ENCODE results near the gene YJU2. TPM values are rescaled to one million over a fixed set of nuclear protein-coding genes. Genes with fewer than 3 reads are reported as not detected.

Gene YJU2
- 10 to 100 TPM; 37.7 to 39.5 (median 38.5) TPM for total RNA-seq
- total RNA-seq (2013): 31.0 TPM

DNA sequence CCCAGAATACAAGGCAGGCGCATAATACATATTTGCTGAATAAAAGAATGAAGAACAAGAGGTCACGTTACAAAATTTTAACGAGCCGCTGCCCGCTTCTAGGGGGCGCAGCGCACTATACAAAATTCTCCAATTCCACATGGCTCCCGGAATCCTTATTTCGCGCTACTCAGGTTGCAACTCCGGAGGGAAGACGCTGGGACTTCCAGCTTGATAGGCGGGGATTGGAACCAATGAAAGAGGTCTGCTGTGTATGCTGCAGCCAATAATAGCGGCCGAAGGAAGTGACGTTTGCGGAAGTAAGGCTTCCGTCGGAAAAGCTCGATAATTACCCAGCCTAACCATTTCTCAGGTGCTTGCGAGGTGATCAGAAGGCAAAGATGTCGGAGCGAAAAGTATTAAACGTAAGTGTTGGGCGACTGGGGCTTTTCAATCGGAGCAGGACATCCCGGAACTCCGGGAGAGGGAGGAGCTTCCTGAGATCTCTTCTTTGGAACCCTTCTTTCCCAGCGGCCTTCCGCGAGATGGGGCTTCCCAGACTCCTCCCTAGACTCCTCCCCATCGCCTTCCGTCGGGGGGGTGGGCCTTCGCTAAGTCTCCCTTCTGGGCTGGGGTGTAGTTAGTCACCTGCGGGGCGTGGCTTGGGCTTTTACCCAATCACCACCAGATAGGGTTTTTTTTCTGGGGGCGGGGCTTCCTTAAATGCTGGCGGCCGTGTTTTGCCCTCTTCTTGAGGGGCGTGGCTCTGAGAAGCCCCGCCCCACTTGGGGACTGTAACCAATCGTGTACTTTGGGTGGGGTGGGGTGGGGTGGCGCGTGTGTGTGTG lies at the start of gene YJU2:
Gene YJU2 (plus strand): TSS at position 314 of the 827 bp plus-strand sequence. CDS start 67 bp downstream, at position 381.
- Mint-ChIP-seq H3K36me3 (no peaks in the 10 kb centered on the region), H3K4me3 (peak within 1 kb of the TSS; percentile 88), H3K27me3 (ENCODE audit: low read depth in 2 of 2) (peaks cover 0 to 2% of the 10 kb centered on the region in 2 donors), H3K9me3 (peaks cover 0 to 2% of the 10 kb centered on the region in 2 donors), H3K27ac (peak within 1 kb of the TSS; percentile 96 to 100), H3K4me1 (peaks cover 6 to 31% of the 10 kb centered on the region in 2 donors)
- H3K36me3 ChIP-seq (ENCODE audit: control insufficient read depth, insufficient read depth, low read length): peaks cover 32% of the 10 kb centered on the region
- peaks cover 16% of the 10 kb centered on the region for H3K4me1 ChIP-seq (ENCODE audit: control insufficient read depth, insufficient read depth, low read length)
- peak within 1 kb of the TSS; percentile 98 for H3K27ac ChIP-seq (ENCODE audit: low read length)
- TF ChIP-seq, protein P1, sequence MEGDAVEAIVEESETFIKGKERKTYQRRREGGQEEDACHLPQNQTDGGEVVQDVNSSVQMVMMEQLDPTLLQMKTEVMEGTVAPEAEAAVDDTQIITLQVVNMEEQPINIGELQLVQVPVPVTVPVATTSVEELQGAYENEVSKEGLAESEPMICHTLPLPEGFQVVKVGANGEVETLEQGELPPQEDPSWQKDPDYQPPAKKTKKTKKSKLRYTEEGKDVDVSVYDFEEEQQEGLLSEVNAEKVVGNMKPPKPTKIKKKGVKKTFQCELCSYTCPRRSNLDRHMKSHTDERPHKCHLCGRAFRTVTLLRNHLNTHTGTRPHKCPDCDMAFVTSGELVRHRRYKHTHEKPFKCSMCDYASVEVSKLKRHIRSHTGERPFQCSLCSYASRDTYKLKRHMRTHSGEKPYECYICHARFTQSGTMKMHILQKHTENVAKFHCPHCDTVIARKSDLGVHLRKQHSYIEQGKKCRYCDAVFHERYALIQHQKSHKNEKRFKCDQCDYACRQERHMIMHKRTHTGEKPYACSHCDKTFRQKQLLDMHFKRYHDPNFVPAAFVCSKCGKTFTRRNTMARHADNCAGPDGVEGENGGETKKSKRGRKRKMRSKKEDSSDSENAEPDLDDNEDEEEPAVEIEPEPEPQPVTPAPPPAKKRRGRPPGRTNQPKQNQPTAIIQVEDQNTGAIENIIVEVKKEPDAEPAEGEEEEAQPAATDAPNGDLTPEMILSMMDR (IDR thresholded peaks at IDR 0.05): peak; percentile 43
- H3K27me3 ChIP-seq (ENCODE audit: control insufficient read depth, insufficient read depth, low read length): no peaks in the 10 kb centered on the region
- H3K9me3 ChIP-seq (ENCODE audit: control insufficient read depth, insufficient read depth, low read length): no peaks in the 10 kb centered on the region
- intact Hi-C loops (cut with micrococcal nuclease): loop anchor here (1.0 to 5.0 kb wide), 5 partner anchors 81 to 224 kb away; partner anchors contain the start of genes MPND, SH3GL1 and UBXN6
- 0% methylated on average over 35 of the region's 45 CpGs for WGBS (ENCODE audit: insufficient coverage)
- H3K4me3 ChIP-seq (ENCODE audit: low read length): peak within 1 kb of the TSS; percentile 87
- DNase-seq: peak; percentile 96 to 100
- peak; percentile 93 to 98 (median 94) for ATAC-seq

DNA sequence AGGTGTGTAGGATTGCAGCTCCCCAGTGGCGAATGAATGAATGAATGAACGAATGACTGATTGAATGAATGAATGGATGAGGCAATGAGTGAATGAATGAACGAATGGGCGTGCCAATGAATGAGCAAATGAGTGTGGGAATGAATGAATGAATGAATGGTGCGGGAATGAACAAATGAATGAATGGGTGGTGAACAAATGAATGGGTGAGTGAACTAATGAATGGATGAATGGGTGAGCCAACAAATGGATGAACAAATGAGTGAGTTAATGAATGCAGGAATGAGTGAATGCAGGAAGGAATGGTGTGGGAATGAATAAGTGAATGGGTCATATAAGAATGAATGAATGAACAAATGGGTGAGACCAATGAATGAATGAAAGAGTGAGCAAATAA lies 49.7 kb upstream of the YJU2 start:
- 81% methylated on average over 5 of the region's 5 CpGs for WGBS (ENCODE audit: insufficient coverage)
- Mint-ChIP-seq H3K27ac (no peak overlapping the region), H3K36me3 (no peaks in the 10 kb centered on the region), H3K4me3 (no peak overlapping the region), H3K27me3 (ENCODE audit: low read depth in 2 of 2) (peaks cover 38 to 47% of the 10 kb centered on the region in 2 donors), H3K9me3 (peaks cover 0 to 6% of the 10 kb centered on the region in 2 donors), H3K4me1 (peaks cover 0 to 12% of the 10 kb centered on the region in 2 donors)
- H3K4me1 ChIP-seq (ENCODE audit: control insufficient read depth, insufficient read depth, low read length): no peaks in the 10 kb centered on the region
- TF ChIP-seq, protein P1 (IDR thresholded peaks at IDR 0.05): no peak
- H3K4me3 ChIP-seq (ENCODE audit: low read length): no peak overlapping the region
- ATAC-seq (no peak), DNase-seq (no peak)
- H3K27ac ChIP-seq (ENCODE audit: low read length): no peak overlapping the region
- H3K36me3 ChIP-seq (ENCODE audit: control insufficient read depth, insufficient read depth, low read length): no peaks in the 10 kb centered on the region
- intact Hi-C loops (cut with micrococcal nuclease): no loop called here
- H3K27me3 ChIP-seq (ENCODE audit: control insufficient read depth, insufficient read depth, low read length): peaks cover 16% of the 10 kb centered on the region
- H3K9me3 ChIP-seq (ENCODE audit: control insufficient read depth, insufficient read depth, low read length): no peaks in the 10 kb centered on the region

DNA sequence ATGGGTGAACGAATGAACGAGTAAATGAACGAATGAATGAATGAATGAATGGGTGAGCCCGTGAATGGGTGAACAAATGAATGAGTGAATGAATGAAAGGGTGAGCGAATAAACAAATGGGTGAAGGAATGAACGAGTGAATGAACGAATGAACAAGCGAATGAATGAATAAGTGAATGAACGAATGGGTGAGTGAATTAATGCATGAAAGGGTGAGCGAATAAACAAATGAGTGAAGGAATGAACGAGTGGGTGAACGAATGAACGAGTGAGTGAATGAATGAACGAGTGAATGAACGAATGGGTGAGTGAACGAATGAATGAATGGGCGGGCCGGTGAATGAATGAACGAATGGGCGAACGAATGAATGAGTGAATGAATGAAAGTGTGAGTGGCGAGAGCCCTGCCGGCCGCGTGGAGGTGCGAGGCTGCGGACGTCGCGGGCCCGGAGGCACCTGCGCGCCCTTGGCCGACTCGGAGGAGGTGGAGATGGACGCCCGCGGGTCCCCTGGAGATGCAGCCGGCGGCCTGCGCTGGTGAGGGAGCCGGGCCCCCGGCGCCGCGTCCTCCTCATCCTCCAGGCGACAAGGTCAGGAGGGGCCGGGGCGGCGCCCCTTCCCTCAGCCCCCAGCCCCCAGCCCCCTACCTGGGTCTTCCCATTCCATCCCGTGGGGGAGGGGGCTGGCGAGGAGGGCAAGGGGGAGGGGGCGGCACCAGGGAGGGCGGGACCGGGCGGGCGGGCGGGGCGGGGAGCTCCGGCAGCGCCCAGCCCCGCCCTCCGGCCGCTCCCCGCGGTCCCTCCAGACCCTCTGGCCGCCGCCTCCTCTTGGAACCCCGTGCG lies 49.0 kb upstream of the YJU2 start:
- Mint-ChIP-seq H3K27ac (no peak overlapping the region), H3K9me3 (peaks cover 0 to 6% of the 10 kb centered on the region in 2 donors)
- 17% methylated on average over 66 of the region's 70 CpGs for WGBS (ENCODE audit: insufficient coverage)

More for the DNA sequence above, 49.0 kb upstream of the YJU2 start:
- no peak for DNase-seq
- Mint-ChIP-seq H3K4me3 (no peak overlapping the region), H3K36me3 (no peaks in the 10 kb centered on the region), H3K4me1 (peaks cover 0 to 12% of the 10 kb centered on the region in 2 donors), H3K27me3 (ENCODE audit: low read depth in 2 of 2) (peaks cover 38 to 47% of the 10 kb centered on the region in 2 donors)
- intact Hi-C loops (cut with micrococcal nuclease): no loop called here
- Histone ChIP-seq H3K27ac (ENCODE audit: low read length) (no peak overlapping the region), H3K27me3 (ENCODE audit: control insufficient read depth, insufficient read depth, low read length) (peaks cover 16% of the 10 kb centered on the region), H3K4me1 (ENCODE audit: control insufficient read depth, insufficient read depth, low read length) (no peaks in the 10 kb centered on the region), H3K4me3 (ENCODE audit: low read length) (no peak overlapping the region), H3K36me3 (ENCODE audit: control insufficient read depth, insufficient read depth, low read length) (no peaks in the 10 kb centered on the region), H3K9me3 (ENCODE audit: control insufficient read depth, insufficient read depth, low read length) (no peaks in the 10 kb centered on the region)
- peak in 1 of 3 donors; percentile 34 for ATAC-seq
- TF ChIP-seq, protein P1 (IDR thresholded peaks at IDR 0.05): no peak
